NCI-H345 (cell line): ENCODE measurements around the gene CD79A.

Experiments
- DNase-seq: peaks from one replicate; lab custom pipeline; 2025; lab: John Stamatoyannopoulos, UW

Gene CD79A

GRCh38 chr19:41919948-41920712 is 43.1 kb downstream of the CD79A start:
- no peak for DNase-seq

GRCh38 chr19:41920882-41921576 is 44.0 kb downstream of the CD79A start:
- no peak for DNase-seq

GRCh38 chr19:41921577-41922576 is 44.8 kb downstream of the CD79A start:
- no peak for DNase-seq

GRCh38 chr19:41922585-41922984 is 45.5 kb downstream of the CD79A start:
- DNase-seq = no peak

GRCh38 chr19:41923045-41923788 is 46.1 kb downstream of the CD79A start:
- DNase-seq = no peak

GRCh38 chr19:41924151-41925145 is 47.4 kb downstream of the CD79A start:
- DNase-seq = no peak

GRCh38 chr19:41925208-41926003 is 48.3 kb downstream of the CD79A start:
- no peak for DNase-seq

GRCh38 chr19:41926028-41926762 is 49.1 kb downstream of the CD79A start:
- DNase-seq = no peak

GRCh38 chr19:41926763-41927496 is 49.9 kb downstream of the CD79A start:
- DNase-seq = no peak

GRCh38 chr19:41927497-41928192 is 50.6 kb downstream of the CD79A start:
- DNase-seq = no peak

GRCh38 chr19:41928221-41928683 is 51.2 kb downstream of the CD79A start, which contains the start of gene ERFL:
ERFL (minus strand) TSS chr19:41928449; CDS start chr19:41912919, 15,530 bp downstream.
- no peak for DNase-seq

- no peak for DNase-seq
Observed at GRCh38 chr19:41928754-41929535, 51.9 kb downstream of the CD79A start.

- no peak for DNase-seq
Observed at GRCh38 chr19:41929536-41930071, 52.5 kb downstream of the CD79A start.

GRCh38 chr19:41930322-41930722 is 53.2 kb downstream of the CD79A start:
- DNase-seq = no peak
